Measurements from ENCODE around the gene KIRREL3.

Gene KIRREL3

DNA sequence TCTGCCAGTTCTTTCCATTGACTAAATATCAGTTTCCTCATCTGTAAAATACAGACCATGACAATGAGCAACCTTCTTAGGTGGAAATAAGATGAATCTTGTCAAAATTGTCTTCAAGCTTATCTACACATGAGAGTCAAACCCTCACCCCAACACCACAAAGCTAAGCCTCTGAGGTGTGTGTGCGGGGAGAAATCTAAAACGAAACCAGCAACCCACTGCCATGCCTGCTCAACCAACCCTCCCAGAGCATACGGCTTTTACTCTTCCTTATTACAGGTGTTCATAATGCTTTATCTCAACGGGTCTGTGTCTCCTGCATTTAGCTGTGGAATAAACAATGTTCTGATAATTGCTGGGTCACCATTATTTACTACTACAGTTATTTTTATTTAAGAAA is 235.4 kb downstream of the KIRREL3 start:
- no peak for DNase-seq (ENCODE audit: low read depth, low spot score)
- H3K4me3 ChIP-seq (ENCODE audit: low read depth, low read length): no peak overlapping the region
- TF ChIP-seq, protein P1, sequence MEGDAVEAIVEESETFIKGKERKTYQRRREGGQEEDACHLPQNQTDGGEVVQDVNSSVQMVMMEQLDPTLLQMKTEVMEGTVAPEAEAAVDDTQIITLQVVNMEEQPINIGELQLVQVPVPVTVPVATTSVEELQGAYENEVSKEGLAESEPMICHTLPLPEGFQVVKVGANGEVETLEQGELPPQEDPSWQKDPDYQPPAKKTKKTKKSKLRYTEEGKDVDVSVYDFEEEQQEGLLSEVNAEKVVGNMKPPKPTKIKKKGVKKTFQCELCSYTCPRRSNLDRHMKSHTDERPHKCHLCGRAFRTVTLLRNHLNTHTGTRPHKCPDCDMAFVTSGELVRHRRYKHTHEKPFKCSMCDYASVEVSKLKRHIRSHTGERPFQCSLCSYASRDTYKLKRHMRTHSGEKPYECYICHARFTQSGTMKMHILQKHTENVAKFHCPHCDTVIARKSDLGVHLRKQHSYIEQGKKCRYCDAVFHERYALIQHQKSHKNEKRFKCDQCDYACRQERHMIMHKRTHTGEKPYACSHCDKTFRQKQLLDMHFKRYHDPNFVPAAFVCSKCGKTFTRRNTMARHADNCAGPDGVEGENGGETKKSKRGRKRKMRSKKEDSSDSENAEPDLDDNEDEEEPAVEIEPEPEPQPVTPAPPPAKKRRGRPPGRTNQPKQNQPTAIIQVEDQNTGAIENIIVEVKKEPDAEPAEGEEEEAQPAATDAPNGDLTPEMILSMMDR (IDR thresholded peaks at IDR 0.05; ENCODE audit: low read depth, low read length): no peak
- in situ Hi-C loops (cut with HindIII; ENCODE audit: low sequenced_read_pairs): no loop called here

DNA sequence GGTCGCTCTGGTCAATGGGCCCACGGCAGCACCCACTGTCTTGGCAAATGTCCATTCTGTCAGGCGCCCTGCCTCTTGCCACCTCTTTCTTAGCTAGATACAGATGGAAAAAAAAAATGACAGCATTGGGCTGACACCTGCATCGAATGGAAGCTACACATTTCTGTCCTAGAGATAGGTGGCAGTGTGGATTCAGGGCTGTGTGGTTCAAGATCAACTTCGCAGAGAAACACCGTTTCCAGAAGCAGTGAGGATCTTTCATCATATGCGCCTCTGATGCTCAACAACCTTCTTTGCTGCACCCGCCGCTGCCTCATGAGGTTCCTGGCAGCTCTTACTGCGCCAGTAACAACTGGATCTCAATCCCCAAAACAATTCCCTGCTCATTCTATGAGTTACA is 236.3 kb downstream of the KIRREL3 start:
- TF ChIP-seq, protein P1 (IDR thresholded peaks at IDR 0.05; ENCODE audit: low read depth, low read length): peak; percentile 30

DNA sequence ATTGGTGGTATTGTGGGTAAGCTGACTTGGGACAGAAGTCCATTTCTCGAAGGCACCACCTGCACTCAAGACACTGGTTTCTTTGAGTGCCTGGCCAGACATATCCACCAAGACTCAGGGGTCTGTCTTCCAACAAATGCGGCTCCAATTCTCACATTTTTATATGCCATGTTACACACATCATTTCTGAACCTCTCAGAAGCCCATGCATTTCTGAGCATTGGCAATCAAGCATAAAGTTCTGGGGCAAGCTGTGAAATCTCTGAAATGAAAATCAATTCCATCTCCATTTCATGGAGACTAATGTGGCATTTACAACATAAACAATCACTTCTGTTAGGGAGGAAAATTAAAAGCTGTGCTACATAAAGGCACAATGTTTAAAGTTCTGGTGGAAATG is 243.7 kb downstream of the KIRREL3 start:
- TF ChIP-seq, protein P1 (IDR thresholded peaks at IDR 0.05; ENCODE audit: low read depth, low read length): no peak
- H3K4me3 ChIP-seq (ENCODE audit: low read depth, low read length): no peak overlapping the region
- in situ Hi-C loops (cut with HindIII; ENCODE audit: low sequenced_read_pairs): no loop called here
- no peak for DNase-seq (ENCODE audit: low read depth, low spot score)

More for the DNA sequence above, 236.3 kb downstream of the KIRREL3 start:
- in situ Hi-C loops (cut with HindIII; ENCODE audit: low sequenced_read_pairs): no loop called here
- no peak for DNase-seq (ENCODE audit: low read depth, low spot score)
- H3K4me3 ChIP-seq (ENCODE audit: low read depth, low read length): no peak overlapping the region

DNA sequence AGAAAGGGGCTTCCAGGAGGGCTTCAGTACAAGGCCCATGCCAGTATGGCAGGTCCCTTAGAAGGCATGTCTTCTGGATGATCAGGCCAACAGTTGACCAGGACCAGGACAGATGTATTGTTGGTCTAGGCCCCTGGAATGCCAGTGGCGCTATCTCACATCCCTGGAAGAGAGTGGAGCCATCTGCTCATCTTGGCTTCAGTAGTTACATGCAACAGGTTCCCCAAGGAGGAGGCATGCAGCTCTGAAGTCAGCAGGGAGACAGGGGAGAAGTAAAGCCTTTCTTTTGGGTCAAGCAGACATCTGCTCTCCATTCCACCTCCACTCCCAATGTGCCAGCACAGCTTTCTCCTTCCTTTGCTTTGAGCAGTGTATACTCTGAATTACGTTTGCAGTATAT is 244.1 kb downstream of the KIRREL3 start:
- in situ Hi-C loops (cut with HindIII; ENCODE audit: low sequenced_read_pairs): no loop called here
- H3K4me3 ChIP-seq (ENCODE audit: low read depth, low read length): no peak overlapping the region
- no peak for DNase-seq (ENCODE audit: low read depth, low spot score)
- TF ChIP-seq, protein P1 (IDR thresholded peaks at IDR 0.05; ENCODE audit: low read depth, low read length): no peak

DNA sequence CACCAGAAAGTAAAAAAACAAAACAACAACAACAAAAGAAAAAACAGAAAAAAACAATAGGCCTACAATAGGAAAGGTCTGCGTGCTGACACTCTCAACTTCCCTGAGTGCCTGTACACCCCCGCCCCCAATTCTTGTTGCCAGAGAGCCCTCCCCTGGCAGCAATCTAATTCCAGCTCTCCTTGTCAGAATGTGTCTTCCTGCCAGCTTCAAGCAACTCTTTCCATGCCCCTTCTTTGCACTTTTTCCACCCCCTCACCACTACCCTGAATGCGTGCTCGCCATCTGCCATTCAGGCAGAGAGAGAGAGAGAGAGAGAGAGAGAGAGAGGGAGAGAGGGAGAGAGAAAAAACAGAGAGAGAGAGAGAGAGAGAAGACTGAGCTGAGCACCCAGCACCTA is 245.0 kb downstream of the KIRREL3 start:
- no peak for DNase-seq (ENCODE audit: low read depth, low spot score)
- TF ChIP-seq, protein P1 (IDR thresholded peaks at IDR 0.05; ENCODE audit: low read depth, low read length): no peak
- in situ Hi-C loops (cut with HindIII; ENCODE audit: low sequenced_read_pairs): no loop called here
- H3K4me3 ChIP-seq (ENCODE audit: low read depth, low read length): no peak overlapping the region

DNA sequence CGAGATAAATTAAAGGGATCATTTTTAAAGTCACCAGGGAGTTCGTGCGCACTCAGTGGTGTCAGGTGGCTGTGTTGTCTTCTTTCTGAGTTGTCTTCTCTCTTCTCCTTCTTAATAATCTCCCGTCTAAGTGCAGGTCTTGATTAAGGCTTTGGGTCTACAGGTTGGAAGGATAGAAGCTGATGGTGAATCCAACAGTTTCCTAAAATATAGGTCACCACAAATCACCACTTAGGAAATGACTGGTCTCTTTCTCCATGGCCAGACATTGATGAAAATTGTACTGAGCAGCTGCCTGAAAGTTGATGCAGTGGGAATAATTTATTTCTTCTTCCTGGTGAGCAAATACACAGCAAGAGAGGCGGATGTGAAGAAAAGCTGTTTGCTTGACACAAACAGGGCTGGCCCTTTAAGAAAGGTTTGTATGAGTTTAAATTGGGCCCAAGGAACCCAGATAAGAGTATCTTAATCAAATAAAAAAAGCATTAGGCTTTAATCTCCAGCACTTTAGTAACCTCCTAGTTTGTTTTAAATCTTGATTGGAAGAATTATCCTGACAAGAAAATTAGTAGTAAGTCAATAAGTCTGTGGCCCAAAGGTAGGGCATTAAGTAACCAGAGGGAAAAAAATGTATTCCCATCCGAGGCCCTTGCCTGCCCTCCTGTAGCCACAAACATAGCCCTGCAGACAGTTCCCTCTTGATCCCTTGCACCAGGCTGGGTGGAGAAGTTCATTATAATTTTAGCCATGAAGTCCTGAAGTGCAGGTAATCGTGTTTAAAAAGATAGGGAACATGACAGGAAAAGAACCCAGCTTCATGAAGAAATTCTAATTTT is 245.8 kb downstream of the KIRREL3 start:
- no peak overlapping the region for H3K4me3 ChIP-seq (ENCODE audit: low read depth, low read length)
- TF ChIP-seq, protein P1 (IDR thresholded peaks at IDR 0.05; ENCODE audit: low read depth, low read length): no peak
- DNase-seq (ENCODE audit: low read depth, low spot score): no peak
- in situ Hi-C loops (cut with HindIII; ENCODE audit: low sequenced_read_pairs): no loop called here

Measured in astrocyte of the spinal cord (primary cell).